HCT116 (cell line): ENCODE results near the gene RNASE9.

Experiments used
- POLR2A ChIP-seq: IDR thresholded peaks from 2 replicates; pipeline ENCODE4 v1.7.0; 2011; ENCODE audit warnings: borderline replicate concordance; ENCODE audit not compliant: insufficient read depth, insufficient read length; ENCODE audit errors: extremely low read depth
- RAD21 ChIP-seq: IDR thresholded peaks from 2 replicates; pipeline ENCODE4 v1.6.1; 2012; ENCODE audit warnings: low read depth, mild to moderate bottlenecking
- ZFX ChIP-seq: fragments of 450-650 bp; IDR thresholded peaks from 2 replicates; pipeline ENCODE4 v1.6.1; 2017
- TF ChIP-seq, protein P1 (sequence below): IDR thresholded peaks from 2 replicates; pipeline ENCODE4 v1.6.1; 2012; ENCODE audit warnings: low read depth
- TF ChIP-seq, protein P2 (sequence below), 3 experiments: fragments of 200-600 bp in 1 of 3; sonication (generic) in 1 of 3; IDR thresholded peaks in 2 of 3; conservative IDR thresholded peaks in 1 of 3; 2 replicates each; pipeline ENCODE4 v1.5.1; 2012 to 2017; ENCODE audit warnings: low read depth in 2 of 3, low read length in 2 of 3, antibody characterized with exemption in 1 of 3, borderline replicate concordance in 1 of 3, control low read depth in 1 of 3, mild to moderate bottlenecking in 1 of 3, mixed read lengths in 1 of 3, mixed run types in 1 of 3, moderate library complexity in 1 of 3; ENCODE audit not compliant: insufficient read depth in 1 of 3
- TF ChIP-seq, protein P3 (sequence below): IDR thresholded peaks from 2 replicates; pipeline ENCODE4 v1.6.1; 2012

DNA sequence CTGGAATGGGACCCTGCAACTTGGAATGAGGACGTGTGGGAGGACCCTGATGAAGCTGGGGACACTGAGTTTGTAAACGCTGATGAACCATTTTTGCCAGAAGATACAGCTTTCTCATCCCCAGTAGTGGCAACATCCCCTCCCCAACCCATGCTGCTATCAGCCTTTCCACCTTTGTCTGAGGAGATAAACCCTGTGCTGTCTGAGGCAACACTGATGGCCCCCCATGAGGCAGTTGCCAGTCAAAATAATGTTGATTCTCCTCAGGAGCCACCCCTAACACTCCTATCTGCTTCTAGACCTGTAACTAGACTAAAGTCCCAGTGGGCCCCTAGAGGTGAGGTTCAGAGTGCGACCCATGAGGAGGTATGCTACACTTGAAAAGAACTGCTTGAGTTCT is 7.5 kb upstream of the RNASE9 start:
- TF ChIP-seq, protein P1, sequence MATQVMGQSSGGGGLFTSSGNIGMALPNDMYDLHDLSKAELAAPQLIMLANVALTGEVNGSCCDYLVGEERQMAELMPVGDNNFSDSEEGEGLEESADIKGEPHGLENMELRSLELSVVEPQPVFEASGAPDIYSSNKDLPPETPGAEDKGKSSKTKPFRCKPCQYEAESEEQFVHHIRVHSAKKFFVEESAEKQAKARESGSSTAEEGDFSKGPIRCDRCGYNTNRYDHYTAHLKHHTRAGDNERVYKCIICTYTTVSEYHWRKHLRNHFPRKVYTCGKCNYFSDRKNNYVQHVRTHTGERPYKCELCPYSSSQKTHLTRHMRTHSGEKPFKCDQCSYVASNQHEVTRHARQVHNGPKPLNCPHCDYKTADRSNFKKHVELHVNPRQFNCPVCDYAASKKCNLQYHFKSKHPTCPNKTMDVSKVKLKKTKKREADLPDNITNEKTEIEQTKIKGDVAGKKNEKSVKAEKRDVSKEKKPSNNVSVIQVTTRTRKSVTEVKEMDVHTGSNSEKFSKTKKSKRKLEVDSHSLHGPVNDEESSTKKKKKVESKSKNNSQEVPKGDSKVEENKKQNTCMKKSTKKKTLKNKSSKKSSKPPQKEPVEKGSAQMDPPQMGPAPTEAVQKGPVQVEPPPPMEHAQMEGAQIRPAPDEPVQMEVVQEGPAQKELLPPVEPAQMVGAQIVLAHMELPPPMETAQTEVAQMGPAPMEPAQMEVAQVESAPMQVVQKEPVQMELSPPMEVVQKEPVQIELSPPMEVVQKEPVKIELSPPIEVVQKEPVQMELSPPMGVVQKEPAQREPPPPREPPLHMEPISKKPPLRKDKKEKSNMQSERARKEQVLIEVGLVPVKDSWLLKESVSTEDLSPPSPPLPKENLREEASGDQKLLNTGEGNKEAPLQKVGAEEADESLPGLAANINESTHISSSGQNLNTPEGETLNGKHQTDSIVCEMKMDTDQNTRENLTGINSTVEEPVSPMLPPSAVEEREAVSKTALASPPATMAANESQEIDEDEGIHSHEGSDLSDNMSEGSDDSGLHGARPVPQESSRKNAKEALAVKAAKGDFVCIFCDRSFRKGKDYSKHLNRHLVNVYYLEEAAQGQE = no peak
- TF ChIP-seq ZFX = no peak
- TF ChIP-seq, protein P2, sequence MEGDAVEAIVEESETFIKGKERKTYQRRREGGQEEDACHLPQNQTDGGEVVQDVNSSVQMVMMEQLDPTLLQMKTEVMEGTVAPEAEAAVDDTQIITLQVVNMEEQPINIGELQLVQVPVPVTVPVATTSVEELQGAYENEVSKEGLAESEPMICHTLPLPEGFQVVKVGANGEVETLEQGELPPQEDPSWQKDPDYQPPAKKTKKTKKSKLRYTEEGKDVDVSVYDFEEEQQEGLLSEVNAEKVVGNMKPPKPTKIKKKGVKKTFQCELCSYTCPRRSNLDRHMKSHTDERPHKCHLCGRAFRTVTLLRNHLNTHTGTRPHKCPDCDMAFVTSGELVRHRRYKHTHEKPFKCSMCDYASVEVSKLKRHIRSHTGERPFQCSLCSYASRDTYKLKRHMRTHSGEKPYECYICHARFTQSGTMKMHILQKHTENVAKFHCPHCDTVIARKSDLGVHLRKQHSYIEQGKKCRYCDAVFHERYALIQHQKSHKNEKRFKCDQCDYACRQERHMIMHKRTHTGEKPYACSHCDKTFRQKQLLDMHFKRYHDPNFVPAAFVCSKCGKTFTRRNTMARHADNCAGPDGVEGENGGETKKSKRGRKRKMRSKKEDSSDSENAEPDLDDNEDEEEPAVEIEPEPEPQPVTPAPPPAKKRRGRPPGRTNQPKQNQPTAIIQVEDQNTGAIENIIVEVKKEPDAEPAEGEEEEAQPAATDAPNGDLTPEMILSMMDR (IDR thresholded peaks at IDR 0.05 in 2 of 3, conservative IDR thresholded peaks at IDR 0.05 in 1 of 3; ENCODE audit: borderline replicate concordance in 1 of 3, insufficient read depth in 1 of 3, low read depth in 2 of 3, low read length in 2 of 3) = no peak
- TF ChIP-seq POLR2A = no peak
- no peak for TF ChIP-seq RAD21
- TF ChIP-seq, protein P3, sequence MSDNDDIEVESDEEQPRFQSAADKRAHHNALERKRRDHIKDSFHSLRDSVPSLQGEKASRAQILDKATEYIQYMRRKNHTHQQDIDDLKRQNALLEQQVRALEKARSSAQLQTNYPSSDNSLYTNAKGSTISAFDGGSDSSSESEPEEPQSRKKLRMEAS = no peak
